Activated CD4-positive, alpha-beta T cell treated with anti-CD3 and anti-CD28 coated beads for 36 hours (primary cell): ENCODE data around the gene PLD6. TPM values are rescaled to one million over a fixed set of nuclear protein-coding genes. Genes with fewer than 3 reads are reported as not detected.
"Not testable (repeated sequence)": the region's sequence is repeated elsewhere in the genome, so short reads cannot be mapped to it uniquely, and the experiment has no call there.

Source experiments
- ATAC-seq: fragments of 200-7000 bp; cut with Tn5 transposase; one replicate; pipeline ENCODE4 v1.10.0; 2021; ENCODE audit warnings: mild to moderate bottlenecking, moderate library complexity
- CTCF ChIA-PET: fragments of 350-600 bp; sonication (Branson Sonifier 250); formaldehyde crosslinking; loops from one replicate; lab custom pipeline; 2021; ENCODE audit warnings: antibody characterized with exemption; lab: Charles Lee
- POLR2A ChIA-PET: fragments of 350-600 bp; sonication (Branson Sonifier 250); formaldehyde crosslinking; loops from one replicate; lab custom pipeline; 2021; ENCODE audit warnings: antibody characterized with exemption, inconsistent platforms; lab: Charles Lee
- DNase-seq: peaks from one replicate; pipeline ENCODE4 v3.0.0-alpha.2; 2020
- H3K27ac Mint-ChIP-seq: one replicate; pipeline ENCODE4 v1.8.0; 2021; ENCODE audit warnings: mixed read lengths
- H3K27me3 Mint-ChIP-seq: one replicate; pipeline ENCODE4 v1.8.0; 2021; ENCODE audit warnings: mixed read lengths
- H3K36me3 Mint-ChIP-seq: one replicate; pipeline ENCODE4 v1.8.0; 2021; ENCODE audit warnings: low read depth, mixed read lengths
- H3K4me1 Mint-ChIP-seq: one replicate; pipeline ENCODE4 v1.8.0; 2021; ENCODE audit warnings: mixed read lengths
- H3K4me3 Mint-ChIP-seq: one replicate; pipeline ENCODE4 v1.8.0; 2021; ENCODE audit warnings: mild to moderate bottlenecking, moderate library complexity, mixed read lengths
- H3K9me3 Mint-ChIP-seq: one replicate; pipeline ENCODE4 v1.8.0; 2021; ENCODE audit warnings: low read depth, mixed read lengths
- intact Hi-C, 2 experiments: fragments of 100-400 bp; cut with DNase I in 1 of 2; cut with micrococcal nuclease in 1 of 2; formaldehyde crosslinking; loops; one replicate each; pipeline versions ENCODE4 v1.14.2 to v1.15.1; 2022 to 2024; cut with DNase I, micrococcal nuclease
- total RNA-seq, 2 experiments: library from RNA; stranded (reverse); gene quantifications; one replicate each; pipeline ENCODE4 v1.2.3, GENCODE V29; 2021

The PLD6 gene
- total RNA-seq, 2 experiments from 2014 or later = 8.3 to 9.9 TPM

DNA sequence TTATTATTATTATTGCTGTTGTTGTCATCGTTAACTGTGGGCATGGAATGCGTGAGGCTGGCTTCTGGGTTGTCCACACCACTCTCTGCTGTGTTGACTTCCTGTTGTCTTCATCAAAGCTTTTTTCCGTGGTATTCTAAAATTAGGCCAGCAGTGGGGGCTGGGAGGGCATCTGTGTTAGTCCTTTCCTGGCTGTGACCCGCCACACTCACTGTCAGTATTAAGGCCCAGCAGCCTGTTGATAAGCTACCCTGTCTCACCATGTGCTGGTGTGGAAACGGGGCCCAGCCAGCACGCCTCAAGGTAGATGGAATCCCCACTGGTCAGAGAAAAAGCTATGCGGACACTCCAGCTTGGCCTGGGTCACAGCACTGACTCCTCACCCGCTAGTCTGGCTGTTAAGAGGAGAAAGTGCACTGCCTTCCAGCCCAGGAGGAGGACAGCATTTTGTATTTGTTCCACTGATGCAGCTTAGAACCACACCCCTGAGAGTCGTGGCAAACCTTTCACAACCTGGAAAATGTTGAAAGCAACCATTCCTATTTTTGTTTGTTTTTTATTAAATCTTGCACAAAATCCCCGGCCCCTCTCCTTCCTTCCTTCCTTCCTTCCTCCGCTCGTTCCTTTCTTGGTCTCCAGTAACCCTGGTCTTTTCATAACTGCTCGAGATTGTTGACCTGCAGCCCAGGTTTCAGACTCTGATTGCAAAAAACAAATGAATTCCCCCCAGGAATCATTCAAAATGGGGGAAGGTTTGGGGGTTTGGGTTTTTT lies 21.0 kb downstream of the PLD6 start:
- CTCF ChIA-PET = interaction anchor here (0.7 to 1.1 kb wide), 2 partner anchors 12 to 294 kb away, joined by 3 read pairs; no protein-coding TSS in a partner anchor
- ATAC-seq, intact Hi-C loops, H3K4me3 Mint-ChIP-seq, H3K27me3 Mint-ChIP-seq, H3K9me3 Mint-ChIP-seq: not testable (repeated sequence)
- H3K4me1 Mint-ChIP-seq = peaks cover 64% of the 10 kb centered on the region
- peaks cover 31% of the 10 kb centered on the region for H3K36me3 Mint-ChIP-seq
- DNase-seq = peak; percentile 23
- POLR2A ChIA-PET = interaction anchor here (1.2 kb wide), 1 partner anchor 11 kb away, joined by 4 read pairs; no protein-coding TSS in a partner anchor
- H3K27ac Mint-ChIP-seq = peak overlapping the region; percentile 83

GRCh38 chr17:17183744-17184143 lies 22.4 kb downstream of the PLD6 start:
- CTCF ChIA-PET = interaction anchor here (0.7 to 1.3 kb wide), 6 partner anchors 15 to 113 kb away, joined by 3 to 4 read pairs (median 4); no protein-coding TSS in a partner anchor
- intact Hi-C loops = no loop called here
- H3K4me1 Mint-ChIP-seq = peaks cover 77% of the 10 kb centered on the region
- peaks cover 40% of the 10 kb centered on the region for H3K36me3 Mint-ChIP-seq
- H3K4me3 Mint-ChIP-seq = no peak overlapping the region
- peak overlapping the region; percentile 39 for H3K27ac Mint-ChIP-seq
- DNase-seq (peak; percentile 52), ATAC-seq (peak; percentile 20)
- POLR2A ChIA-PET = interaction anchor here (0.7 kb wide), 1 partner anchor 15 kb away, joined by 3 read pairs; no protein-coding TSS in a partner anchor
- H3K27me3 Mint-ChIP-seq = no peaks in the 10 kb centered on the region
- H3K9me3 Mint-ChIP-seq = no peaks in the 10 kb centered on the region

GRCh38 chr17:17182598-17183136 lies 23.5 kb downstream of the PLD6 start:
- Mint-ChIP-seq H3K4me1 (peaks cover 87% of the 10 kb centered on the region), H3K27me3 (no peaks in the 10 kb centered on the region), H3K4me3 (no peak overlapping the region), H3K9me3 (no peaks in the 10 kb centered on the region), H3K36me3 (peaks cover 46% of the 10 kb centered on the region), H3K27ac (no peak overlapping the region)
- no peak for ATAC-seq
- peak; percentile 18 for DNase-seq
- POLR2A ChIA-PET = interaction anchor here (0.7 kb wide), 1 partner anchor 14 kb away, joined by 3 read pairs; no protein-coding TSS in a partner anchor
- intact Hi-C loops = no loop called here
- CTCF ChIA-PET = interaction anchor here (0.6 to 1.1 kb wide), 2 partner anchors 56 to 692 kb away, joined by 3 read pairs; no protein-coding TSS in a partner anchor

- H3K27ac Mint-ChIP-seq = peak overlapping the region; percentile 85
- H3K4me3 Mint-ChIP-seq = peak overlapping the region; percentile 38
- peak; percentile 55 for DNase-seq
- H3K9me3 Mint-ChIP-seq = no peaks in the 10 kb centered on the region
- intact Hi-C loops = no loop called here
- peaks cover 53% of the 10 kb centered on the region for H3K36me3 Mint-ChIP-seq
- ChIA-PET POLR2A (no interaction called here), CTCF (interaction anchor here (0.6 to 0.9 kb wide), 2 partner anchors 10 to 691 kb away, joined by 3 read pairs; no protein-coding TSS in a partner anchor)
- peak; percentile 28 for ATAC-seq
- H3K27me3 Mint-ChIP-seq = no peaks in the 10 kb centered on the region
- H3K4me1 Mint-ChIP-seq = peaks cover 94% of the 10 kb centered on the region
These were observed 24.2 kb downstream of the PLD6 start for GRCh38 chr17:17181666-17182597.

DNA sequence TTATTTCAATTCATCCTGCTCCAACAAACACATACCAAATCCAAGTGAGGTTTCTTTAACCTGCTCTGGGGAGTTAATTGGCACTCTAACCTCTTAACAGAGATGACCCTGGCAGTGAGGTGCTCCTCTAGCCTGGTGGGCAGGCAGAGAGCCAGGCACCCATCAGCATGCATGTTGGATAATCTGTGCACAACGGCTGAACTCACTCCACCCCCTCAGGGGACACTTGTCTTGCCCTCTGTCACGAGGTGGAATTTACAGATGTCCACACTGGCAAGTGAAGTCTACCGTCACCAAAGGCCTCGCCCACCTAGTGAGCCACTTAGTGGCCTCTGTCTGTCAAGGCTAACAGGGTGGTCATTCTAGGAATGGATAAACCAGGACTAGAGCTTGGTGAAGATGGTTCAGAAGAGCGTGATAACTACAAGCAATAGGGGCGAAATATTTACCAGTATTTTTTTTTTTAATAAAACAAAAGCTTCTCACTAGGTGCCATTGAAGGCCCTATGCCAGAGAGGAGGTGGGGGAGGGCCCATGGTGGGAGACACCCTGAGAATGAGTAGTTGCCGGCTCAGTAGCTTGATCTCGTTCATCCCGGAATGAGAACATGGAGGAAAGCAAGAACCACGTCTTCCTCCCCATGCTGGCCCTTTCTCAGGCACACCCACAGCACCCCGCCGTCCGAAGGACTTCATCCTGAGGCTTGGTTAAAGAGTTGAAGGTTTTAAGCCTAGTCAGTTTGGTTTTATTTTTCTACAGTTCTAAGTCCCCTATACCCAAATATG lies 25.2 kb downstream of the PLD6 start:
- Mint-ChIP-seq H3K27me3 (no peaks in the 10 kb centered on the region), H3K9me3 (no peaks in the 10 kb centered on the region), H3K27ac (peak overlapping the region; percentile 97), H3K4me3 (no peak overlapping the region), H3K4me1 (peaks cover 96% of the 10 kb centered on the region), H3K36me3 (peaks cover 61% of the 10 kb centered on the region)
- intact Hi-C loops = no loop called here
- CTCF ChIA-PET = interaction anchor here (0.9 kb wide), 1 partner anchor 11 kb away, joined by 3 read pairs; no protein-coding TSS in a partner anchor
- POLR2A ChIA-PET = no interaction called here
- ATAC-seq = no peak
- peak; percentile 18 for DNase-seq

DNA sequence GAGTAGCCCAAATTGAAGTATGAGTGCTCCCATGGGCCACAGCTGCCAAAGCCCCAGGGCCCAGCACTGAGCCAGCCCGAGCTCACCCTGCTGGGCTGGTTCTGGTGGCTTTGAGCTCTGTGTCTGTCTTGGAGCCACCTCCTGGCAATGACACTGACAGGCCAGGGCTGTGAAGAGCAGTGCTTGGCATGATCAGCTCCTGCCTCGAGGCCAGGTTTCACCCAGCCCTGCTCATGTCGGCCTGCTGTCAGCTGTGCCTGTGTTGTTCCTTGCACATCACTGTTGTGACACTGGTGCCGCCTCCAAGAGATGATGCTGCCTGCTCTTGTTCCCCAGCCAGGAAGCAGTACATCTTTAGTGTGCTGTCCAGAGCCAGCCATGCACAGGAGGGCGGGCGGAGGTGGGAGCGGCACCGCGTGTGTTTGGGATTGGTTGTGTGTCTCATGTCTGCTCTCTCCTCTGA lies 26.0 kb downstream of the PLD6 start:
- Mint-ChIP-seq H3K27ac (peak overlapping the region; percentile 97), H3K4me3 (no peak overlapping the region), H3K36me3 (peaks cover 58% of the 10 kb centered on the region), H3K4me1 (peaks cover 96% of the 10 kb centered on the region), H3K9me3 (no peaks in the 10 kb centered on the region), H3K27me3 (no peaks in the 10 kb centered on the region)
- ChIA-PET POLR2A (no interaction called here), CTCF (interaction anchor here (1.6 kb wide), 1 partner anchor 38 kb away, joined by 5 read pairs; no protein-coding TSS in a partner anchor)
- intact Hi-C loops = no loop called here
- ATAC-seq (peak; percentile 13), DNase-seq (peak; percentile 56)

DNA sequence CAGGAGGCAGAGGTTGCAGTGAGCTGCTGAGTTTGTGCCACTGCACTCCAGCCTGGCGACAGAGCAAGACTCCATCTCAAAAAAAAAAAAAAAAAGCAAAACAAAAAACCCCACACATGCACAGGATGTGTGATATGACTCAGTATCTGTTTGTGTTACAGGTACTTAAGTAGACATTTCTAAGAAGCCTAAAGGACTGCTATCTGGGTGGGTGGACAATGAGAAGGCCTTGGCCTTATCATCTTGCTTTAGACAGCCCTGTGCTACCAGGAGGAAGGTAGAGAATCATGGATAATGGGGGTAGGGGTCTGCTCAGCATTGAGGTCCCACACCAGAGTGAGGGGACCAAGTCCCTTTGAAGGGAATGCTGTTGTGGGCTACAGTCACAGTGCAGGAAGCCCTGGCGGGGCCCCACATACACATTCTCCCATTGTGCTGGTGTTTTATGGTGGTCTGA lies 26.7 kb downstream of the PLD6 start:
- Mint-ChIP-seq H3K9me3 (no peaks in the 10 kb centered on the region), H3K27me3 (no peaks in the 10 kb centered on the region), H3K27ac (peak overlapping the region; percentile 97), H3K36me3 (peaks cover 56% of the 10 kb centered on the region), H3K4me1 (peaks cover 93% of the 10 kb centered on the region), H3K4me3 (peak overlapping the region; percentile 51)
- intact Hi-C loops = loop anchor here (1.0 to 5.0 kb wide), 5 partner anchors 27 to 413 kb away; partner anchors contain the start of genes PLD6 (in 2 of the 2), FLCN (in 1 of the 2), MPRIP (in 1 of the 2) and PEMT (in 1 of the 2)
- ChIA-PET CTCF (interaction anchor here (0.5 to 1.6 kb wide), 3 partner anchors 8 to 38 kb away, joined by 3 to 5 read pairs (median 5); no protein-coding TSS in a partner anchor), POLR2A (no interaction called here)
- DNase-seq = peak; percentile 35
- peak; percentile 65 for ATAC-seq

DNA sequence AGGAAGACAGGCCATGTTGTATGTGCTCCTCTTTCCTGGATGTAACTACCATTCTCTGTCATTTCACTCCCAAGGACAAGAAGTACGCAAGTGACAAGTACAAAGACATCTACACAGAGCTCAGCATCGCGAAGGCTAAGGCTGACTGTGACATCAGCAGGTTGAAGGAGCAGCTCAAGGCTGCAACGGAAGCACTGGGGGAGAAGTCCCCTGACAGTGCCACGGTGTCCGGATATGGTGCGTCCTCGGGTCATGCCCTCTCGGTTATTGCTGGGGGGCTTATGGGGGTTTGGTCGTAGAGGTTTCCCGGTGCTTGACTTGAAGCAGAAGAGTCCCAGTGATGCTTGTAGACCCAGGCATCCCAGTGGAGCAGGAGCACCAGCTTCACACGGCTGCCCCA lies 29.0 kb downstream of the PLD6 start:
- Mint-ChIP-seq H3K36me3 (peaks cover 50% of the 10 kb centered on the region), H3K4me3 (peak overlapping the region; percentile 47), H3K4me1 (peaks cover 82% of the 10 kb centered on the region), H3K27ac (peak overlapping the region; percentile 85), H3K27me3 (no peaks in the 10 kb centered on the region), H3K9me3 (no peaks in the 10 kb centered on the region)
- DNase-seq (peak; percentile 40), ATAC-seq (peak; percentile 6)
- intact Hi-C loops = loop anchor here in 1 of 2 experiments (5.0 kb wide), 1 partner anchor 415 kb away; the partner anchor contains the start of gene PEMT
- ChIA-PET CTCF (interaction anchor here (0.9 to 1.7 kb wide), 2 partner anchors 15 to 44 kb away, joined by 3 to 4 read pairs; no protein-coding TSS in a partner anchor), POLR2A (interaction anchor here (0.6 kb wide), 1 partner anchor 415 kb away, joined by 8 read pairs; no protein-coding TSS in a partner anchor)

DNA sequence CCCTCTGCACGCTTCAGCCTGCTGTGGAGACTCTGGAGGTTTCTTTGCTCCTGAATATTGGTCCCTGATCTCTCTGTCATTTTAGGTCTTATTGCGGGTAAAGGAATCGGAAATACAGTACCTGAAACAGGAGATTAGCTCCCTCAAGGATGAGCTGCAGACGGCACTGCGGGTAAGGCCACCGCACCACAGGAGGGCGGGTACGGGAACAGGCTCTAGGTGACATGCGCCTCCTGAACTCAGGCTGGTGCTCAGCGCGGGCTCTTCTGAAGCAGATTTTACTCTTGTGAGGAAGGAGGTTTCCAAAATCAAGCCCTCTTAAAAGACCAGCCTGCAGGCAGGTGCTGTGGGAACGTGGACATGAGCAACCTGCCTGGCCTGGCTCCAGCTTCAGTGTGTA lies 29.8 kb downstream of the PLD6 start:
- DNase-seq = peak; percentile 64
- POLR2A ChIA-PET = no interaction called here
- Mint-ChIP-seq H3K27me3 (no peaks in the 10 kb centered on the region), H3K36me3 (peaks cover 48% of the 10 kb centered on the region), H3K27ac (peak overlapping the region; percentile 85), H3K4me3 (peak overlapping the region; percentile 47), H3K9me3 (no peaks in the 10 kb centered on the region), H3K4me1 (peaks cover 79% of the 10 kb centered on the region)
- ATAC-seq = peak; percentile 34
- intact Hi-C loops = loop anchor here in 1 of 2 experiments (5.0 kb wide), 1 partner anchor 416 kb away; the partner anchor contains the start of gene PEMT
- CTCF ChIA-PET = interaction anchor here (1.3 kb wide), 1 partner anchor 35 kb away, joined by 5 read pairs; no protein-coding TSS in a partner anchor
